Suprapubic skin (tissue), 3 donors: Measurements from ENCODE around the gene RFX3.

Experiments
- EP300 ChIP-seq: sonication (generic); formaldehyde crosslinking; IDR thresholded peaks from one replicate; pipeline ENCODE4 v1.6.1; 2017; ENCODE audit warnings: antibody characterized with exemption
- TF ChIP-seq, protein P1 (sequence below), 2 donors: fragments of 200-600 bp in 1 of 2; fragments of 450-650 bp in 1 of 2; sonication (generic) in 1 of 2; IDR thresholded peaks; one replicate each; pipeline ENCODE4 v1.5.1; 2016 to 2019; ENCODE audit warnings: antibody characterized with exemption in 2 of 2, mild to moderate bottlenecking in 1 of 2, moderate library complexity in 1 of 2

DNA sequence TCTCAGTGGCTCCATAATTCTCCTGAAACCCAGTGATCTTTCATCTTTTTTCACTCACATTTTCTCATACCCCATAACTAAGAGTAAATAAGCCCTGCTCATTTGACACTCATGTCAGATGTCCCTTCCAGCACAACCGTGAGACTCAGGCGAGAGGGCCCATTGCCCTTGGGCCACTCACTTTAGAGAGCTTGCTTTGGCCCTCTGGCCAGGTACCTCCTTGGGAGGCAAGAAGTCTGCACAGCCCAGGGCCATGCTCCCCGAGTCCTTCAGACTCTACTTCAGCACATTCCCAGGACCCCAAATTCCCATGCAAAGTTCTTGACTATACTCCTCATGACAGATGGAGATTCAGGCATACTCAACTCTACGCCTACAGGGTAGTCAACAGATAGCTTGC lies 33.6 kb downstream of the RFX3 start:
- TF ChIP-seq, protein P1, sequence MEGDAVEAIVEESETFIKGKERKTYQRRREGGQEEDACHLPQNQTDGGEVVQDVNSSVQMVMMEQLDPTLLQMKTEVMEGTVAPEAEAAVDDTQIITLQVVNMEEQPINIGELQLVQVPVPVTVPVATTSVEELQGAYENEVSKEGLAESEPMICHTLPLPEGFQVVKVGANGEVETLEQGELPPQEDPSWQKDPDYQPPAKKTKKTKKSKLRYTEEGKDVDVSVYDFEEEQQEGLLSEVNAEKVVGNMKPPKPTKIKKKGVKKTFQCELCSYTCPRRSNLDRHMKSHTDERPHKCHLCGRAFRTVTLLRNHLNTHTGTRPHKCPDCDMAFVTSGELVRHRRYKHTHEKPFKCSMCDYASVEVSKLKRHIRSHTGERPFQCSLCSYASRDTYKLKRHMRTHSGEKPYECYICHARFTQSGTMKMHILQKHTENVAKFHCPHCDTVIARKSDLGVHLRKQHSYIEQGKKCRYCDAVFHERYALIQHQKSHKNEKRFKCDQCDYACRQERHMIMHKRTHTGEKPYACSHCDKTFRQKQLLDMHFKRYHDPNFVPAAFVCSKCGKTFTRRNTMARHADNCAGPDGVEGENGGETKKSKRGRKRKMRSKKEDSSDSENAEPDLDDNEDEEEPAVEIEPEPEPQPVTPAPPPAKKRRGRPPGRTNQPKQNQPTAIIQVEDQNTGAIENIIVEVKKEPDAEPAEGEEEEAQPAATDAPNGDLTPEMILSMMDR (IDR thresholded peaks at IDR 0.05): no peak
- no peak for TF ChIP-seq EP300
